GM21825 (cell line): ENCODE results near the gene MYH7.
A peak's percentile ranks its signal among the peaks of the same experiment; 100 is the strongest.
"Not testable (repeated sequence)": the region's sequence is repeated elsewhere in the genome, so short reads cannot be mapped to it uniquely, and the experiment has no call there.

Source experiments
- ATAC-seq: cut with Tn5 transposase; IDR thresholded peaks from one replicate; pipeline ENCODE4 v1.9.1; 2021; ENCODE audit warnings: mild to moderate bottlenecking, moderate library complexity; ENCODE audit not compliant: unreplicated experiment

MYH7 gene

DNA sequence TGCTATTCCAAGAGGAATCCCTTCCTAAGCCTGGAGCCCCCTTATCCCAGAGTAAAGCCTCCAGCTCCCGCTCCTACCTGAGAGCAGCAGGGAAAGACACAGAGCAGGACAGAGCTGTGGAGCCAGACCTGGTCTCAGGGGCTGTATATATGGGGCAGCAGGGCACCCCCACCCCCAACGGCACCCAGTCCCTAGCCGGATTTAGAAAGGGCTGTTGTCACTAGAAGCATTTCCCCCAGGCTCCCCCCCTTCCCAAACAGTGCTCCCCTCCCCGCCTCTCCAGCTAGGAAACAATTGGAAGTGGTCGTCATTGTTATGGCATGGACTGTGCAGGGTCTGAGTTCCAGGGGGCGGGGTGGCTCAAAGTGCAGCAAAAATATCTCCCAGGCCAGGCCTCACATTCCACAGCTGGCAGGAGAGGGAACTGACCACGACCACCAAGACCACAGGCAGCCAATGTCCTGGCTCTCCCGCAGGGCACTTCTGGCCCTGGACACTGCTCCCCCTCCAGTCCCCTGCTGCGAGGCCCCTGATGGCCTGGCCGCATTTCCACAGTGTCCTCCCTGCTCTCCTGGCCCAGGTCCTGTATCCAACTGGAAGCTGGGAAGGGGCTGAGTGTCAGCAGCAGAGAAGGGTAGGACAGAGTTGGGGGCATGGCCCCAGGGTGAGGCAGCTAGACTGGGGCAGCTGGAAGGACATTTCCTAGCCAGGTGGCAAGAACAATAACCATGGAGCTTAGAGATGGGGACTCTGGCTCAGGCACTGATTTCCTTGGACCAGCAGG, at the start of gene MYH7:
Gene MYH7 (minus strand): TSS at position 118 of the 784 bp plus-strand sequence. CDS start 1,928 bp downstream, outside the sequence.
- ATAC-seq: no peak

DNA sequence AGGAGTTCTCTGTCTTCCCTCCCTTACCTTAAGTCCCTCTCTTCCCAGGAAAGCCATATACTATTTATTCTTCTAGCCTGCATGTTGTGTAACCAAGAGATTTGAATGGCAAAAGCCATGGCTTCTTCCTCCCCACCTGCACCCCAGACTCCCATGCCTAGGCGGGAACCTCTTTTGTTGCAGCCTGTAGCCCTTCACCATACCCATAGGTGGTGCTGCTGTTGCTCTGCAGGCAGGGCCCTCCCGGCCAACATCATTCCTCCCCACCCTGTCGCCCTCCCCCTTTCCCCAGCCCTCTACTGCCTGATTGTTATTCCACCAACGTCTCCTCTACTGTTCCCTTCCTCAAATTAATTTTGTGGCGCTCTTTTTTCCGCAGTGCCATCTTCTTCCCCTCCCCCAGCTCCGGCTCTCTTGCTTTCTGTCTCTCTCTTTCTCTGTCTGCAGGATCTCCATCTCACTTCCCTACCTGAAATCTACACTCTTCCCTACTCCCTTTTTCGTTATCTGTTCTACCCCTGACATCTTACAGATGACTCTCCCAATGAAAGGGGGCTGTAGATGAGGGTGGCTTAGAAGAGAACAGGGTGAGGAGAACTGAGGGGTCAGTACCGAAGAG, 47.9 kb upstream of the MYH7 start:
- ATAC-seq: no peak

DNA sequence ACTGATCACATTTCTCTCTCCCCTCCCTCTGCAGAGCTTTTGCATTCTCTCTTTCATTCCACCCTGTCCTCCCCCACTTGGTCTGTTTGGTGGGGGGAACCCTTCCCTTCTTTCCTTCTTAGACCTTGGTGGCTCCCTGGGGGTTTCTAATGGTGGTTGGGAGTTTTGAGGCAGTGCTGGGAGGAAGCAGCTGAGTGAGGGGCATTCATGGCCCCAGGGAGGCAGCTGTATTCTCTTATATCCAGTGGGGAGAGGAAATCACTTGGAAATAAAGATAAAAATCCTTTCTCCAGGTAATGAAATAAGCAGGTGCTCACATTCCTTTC, 47.3 kb upstream of the MYH7 start:
- no peak for ATAC-seq

DNA sequence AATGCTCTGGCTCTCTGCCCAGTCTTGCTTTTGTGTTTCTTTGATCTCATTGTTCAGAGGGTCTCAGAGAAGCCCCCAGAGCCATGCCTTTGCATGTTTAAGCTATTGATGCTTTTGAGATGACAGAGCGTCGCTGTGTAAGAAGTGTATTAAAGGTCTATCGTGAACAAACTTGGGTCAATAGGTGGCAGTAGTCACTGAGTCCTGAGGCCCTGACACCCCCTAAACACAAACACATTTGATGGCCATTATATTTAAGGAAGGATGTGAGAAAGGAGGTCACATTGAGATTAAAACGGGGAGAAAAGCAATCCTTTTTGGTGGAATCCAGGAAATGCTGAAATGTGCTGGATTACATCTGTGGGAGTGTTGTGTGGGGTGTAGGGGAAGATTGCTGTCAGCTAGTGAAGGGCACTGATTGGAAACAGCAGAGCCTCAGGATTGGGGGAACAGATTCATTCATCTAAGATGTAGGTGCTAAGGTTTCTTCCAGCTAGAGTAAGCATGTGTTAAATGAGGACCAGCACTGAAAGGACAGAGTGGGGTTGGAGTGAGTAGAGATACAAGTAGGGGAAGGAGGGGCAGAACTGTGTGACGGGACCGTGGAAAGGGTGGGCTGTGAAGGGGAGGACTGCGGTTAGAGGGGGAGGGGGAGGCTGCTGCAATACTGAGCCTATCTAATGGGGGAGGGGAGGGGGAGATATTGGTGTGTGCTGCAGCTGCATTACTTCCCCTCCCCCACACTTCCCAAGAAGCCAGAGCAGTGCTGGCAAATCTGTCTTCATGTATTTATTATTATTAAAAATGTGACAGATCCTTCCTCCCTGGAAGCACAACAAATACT, 46.7 kb upstream of the MYH7 start:
- ATAC-seq: no peak

DNA sequence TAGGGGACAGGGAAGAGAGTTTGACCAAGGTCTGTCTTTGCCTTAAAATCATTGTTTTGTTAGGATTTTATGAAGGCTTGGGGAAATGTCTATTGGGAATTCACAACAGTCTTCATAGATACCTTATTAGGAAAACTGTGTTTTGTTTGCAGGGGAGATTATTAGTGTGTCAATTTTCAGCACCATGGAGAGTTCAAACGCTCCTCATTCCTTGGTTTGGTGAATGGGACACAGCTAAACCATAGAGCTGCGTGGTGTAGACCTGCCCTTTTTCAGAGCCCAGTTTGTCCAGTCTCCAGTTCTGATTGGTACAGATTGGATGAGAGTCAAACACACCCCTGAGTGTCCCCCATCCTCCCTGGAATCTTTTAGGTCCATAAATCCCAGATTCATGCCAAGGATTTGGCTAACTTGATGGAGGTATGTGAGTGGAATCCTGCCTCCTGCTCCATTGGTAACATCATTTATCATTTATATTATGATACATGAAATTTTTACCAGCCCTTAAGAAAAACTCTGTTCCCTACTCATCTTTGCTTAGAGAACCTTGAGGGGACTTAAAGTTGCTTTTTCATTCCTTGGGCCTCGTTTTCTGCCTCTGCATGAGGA, 46.0 kb upstream of the MYH7 start:
- ATAC-seq: no peak

DNA sequence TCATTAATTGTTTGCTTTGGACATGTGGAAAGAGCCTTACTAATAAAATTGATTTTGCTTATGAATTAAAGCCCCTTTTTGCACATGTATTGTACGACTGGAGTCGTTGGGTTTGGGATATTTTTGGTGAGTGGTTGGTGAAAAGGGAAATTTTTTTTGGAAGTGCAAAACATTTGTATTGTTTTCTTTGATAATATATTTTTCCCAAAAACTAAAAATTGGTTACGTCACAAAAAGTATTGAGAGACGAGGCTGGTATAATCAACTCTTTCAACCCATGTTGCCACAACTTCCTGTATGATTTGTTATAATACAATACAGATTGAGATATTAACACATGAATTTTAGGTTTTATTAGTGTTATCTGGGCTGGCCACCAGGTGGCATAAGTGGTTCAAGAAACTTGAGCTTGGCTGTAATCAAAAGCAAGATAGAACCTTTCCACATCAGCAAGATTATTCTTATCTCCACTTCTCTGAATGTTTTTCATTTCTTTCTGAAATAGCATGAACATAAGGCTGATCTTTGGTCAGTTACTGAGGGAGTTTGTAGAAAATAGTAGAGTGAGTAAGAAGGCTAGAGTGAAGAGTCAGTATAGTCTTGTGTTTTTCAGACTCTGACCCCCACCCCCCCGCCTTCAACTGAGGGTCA, 42.8 kb upstream of the MYH7 start:
- ATAC-seq: no peak

DNA sequence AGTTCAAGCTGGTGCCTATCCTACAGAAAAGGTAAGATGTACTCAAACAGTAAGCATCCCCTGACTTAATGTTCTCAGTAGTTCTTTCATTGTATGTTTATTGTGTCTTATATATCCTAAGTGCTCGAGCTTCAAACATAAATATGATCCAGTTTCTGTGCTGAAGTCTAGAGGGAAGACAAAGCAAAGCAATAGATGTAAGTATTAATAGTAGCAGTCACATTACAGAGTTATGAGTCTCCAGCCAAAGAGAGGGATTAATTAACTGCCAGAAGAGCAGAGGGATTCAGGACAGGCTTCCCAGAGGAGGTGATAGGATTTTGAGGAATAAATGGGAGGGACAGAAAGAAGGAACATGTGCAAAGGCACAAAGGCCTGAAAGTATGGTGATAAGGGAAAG, 35.5 kb upstream of the MYH7 start:
- ATAC-seq: no peak

DNA sequence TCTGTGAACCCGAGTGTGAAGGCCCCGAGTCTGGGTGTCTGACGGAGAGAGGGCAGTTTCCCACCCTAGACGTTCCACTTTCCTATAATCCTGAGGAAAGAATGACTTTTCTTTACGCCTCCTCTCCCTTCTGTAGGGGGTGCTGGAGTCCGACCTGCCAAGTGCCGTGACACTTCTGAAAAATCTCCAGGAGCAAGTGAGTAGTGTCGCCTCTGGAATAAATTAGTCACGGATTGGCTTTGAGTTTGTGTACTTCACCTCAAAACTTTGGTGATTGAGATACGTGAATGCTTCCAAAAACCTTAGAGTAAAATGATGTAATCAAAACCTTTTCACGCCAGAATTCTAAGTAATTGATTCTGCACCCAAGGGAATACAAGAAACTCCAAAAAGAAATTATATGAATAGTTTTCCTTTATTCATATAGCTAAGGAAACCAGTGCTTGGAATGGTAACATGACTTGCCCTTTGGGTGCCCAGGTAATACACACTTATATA, 34.5 kb upstream of the MYH7 start:
- ATAC-seq: no peak

DNA sequence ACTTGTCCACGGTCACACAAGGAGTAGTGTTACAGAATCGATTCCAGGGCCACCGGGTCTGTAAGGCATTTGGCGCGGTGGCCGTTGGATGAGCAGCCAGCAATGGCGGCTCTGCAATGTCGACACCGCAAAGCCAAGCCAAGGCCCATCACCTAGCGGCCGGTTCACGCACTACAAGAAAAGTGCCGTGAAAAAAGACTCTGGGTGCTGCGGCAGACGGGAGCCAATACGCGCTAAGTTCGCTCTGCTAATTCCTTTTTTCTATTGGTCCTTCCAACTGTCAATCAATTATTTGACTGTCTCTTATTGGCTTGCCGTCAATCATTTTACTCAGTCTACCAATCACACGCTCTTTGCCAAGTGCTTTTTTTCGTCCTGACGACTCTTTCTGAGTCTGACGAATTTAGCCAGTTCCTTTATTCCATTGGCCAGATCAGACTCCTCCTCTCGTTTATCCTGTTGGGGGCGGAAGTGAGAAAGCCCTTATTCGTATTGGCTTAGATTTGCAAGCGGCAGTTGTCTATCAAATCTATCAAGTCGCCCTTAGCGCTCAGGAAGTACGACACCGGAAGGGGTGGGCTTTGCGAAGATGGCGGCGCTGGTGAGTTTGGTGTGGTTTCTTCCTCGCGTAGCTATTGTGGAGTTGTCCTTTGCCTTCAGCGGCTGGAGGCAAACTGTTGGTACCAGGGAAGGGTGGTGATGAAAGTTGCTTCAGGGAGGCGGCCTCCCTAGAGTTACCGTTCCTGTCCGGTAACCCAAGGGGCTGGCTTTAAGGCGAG, 33.9 kb upstream of the MYH7 start, which contains the start of gene NGDN:
Gene NGDN (plus strand): TSS at position 577 of the 779 bp plus-strand sequence. CDS start 13 bp downstream, at position 590.
- peak; percentile 96 for ATAC-seq

DNA sequence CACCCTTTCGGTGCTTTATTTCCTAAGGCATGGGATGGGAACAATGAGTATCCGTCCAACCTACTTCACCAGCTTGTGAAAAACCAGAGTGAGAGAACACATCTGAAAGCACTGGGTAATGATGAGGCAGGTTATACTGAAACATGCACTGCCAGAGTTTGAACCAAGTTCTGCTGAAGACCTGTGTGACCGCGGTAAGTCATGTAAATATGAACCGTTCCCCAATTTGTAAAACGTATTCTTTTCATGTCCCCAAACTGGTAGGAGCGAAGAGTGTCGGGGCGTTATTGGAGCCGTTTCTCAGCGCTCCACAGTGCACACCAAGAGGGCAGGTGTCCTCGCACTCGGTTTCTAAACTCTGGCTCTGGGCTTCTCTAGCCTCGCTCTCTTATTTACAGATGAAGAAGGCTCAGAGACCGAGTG, 33.3 kb upstream of the MYH7 start:
- ATAC-seq: no peak

DNA sequence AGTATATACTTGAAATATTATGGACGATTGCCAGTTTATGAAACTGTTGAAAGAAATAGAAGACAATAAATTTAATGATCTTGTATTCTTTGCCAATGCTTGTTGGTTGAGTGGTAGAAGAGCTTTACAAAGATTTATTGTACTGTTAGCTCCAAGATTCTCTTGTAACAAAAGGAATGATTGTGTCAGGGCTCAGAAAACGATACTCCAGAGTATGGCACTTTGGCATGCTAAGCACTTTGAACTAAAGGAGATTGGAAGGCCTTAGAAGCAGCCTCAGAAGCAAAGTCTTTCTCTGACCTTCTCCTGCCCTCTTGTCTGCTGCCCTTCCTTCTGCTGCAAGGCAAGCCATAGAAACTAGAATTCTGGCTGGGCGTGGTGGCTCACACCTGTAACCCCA, 29.8 kb upstream of the MYH7 start:
- no peak for ATAC-seq

DNA sequence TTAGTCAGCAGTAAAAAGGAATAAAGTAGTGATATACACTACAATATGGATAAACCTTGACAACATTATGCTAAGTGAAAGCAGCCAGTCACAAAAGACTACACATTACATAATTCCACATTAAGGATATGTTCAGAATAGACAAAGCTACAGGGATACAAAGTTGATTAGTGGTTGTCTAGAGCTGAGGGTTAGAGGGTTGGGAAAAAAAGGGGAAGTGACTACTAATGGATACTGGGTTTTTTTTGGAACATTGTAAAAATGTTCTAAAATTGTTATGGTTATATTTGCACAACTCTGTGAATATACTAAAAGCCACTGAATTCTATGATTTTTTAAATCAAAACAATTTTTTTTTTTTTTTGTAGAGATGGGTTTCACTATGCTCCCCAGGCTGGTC, 29.2 kb upstream of the MYH7 start:
- ATAC-seq: no peak

DNA sequence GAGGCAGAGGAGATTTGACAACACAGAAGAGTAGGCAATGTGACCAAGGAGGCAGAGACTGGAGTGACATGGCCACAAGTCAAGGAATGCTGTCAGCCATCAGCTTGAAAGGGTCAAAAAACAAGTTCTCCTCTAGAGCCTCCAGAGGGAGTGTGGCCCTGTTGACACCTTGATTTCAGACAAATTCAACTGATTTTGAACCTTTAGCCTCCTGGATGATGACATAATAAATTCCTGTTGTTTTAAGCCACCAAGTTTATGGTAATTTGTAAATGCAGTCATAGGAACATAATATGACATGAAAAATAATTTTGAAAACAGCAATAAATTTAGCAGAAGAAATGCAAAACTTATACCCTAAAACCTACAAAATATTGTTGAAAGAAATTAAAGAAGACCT, 25.5 kb upstream of the MYH7 start:
- ATAC-seq: no peak

DNA sequence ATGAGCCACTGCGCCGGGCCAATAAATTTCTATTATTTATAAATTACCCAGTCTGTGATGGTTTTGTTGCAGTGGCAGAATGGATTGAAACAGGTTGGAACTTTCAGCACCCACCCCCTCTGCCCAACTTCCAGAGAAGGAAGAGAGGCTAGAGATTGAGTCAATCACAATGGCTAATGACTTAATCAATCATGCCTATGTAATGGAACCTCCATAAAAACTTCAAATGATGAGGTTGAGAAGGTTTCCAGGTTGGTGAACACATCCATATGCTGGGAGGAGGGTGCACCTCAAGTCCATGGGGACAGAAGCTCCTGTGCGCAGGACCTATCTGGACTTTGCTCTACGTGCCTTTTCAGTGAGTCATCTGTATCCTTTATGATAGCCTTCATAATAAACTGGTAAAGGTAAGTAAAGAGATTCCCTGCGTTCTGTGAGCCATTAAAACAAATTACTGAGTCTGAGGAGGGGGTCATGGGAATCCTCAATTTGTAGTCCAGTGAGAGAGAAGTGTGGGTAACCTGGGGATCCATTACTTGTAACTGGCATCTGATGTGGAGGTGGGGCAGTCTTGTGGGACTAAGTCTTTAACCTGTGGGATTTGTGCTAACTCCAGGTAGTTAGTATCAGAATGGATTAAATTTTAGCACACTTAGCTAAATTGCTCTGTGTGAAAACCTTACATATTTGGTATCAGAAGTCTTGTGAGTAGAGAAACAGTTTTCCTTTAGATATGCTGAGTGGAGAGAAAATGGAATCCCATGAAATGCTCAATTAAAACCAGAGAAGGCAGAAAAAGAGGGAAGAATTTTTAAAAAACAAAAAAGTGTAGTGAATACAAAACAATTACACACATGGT, 22.4 kb upstream of the MYH7 start:
- ATAC-seq: no peak

DNA sequence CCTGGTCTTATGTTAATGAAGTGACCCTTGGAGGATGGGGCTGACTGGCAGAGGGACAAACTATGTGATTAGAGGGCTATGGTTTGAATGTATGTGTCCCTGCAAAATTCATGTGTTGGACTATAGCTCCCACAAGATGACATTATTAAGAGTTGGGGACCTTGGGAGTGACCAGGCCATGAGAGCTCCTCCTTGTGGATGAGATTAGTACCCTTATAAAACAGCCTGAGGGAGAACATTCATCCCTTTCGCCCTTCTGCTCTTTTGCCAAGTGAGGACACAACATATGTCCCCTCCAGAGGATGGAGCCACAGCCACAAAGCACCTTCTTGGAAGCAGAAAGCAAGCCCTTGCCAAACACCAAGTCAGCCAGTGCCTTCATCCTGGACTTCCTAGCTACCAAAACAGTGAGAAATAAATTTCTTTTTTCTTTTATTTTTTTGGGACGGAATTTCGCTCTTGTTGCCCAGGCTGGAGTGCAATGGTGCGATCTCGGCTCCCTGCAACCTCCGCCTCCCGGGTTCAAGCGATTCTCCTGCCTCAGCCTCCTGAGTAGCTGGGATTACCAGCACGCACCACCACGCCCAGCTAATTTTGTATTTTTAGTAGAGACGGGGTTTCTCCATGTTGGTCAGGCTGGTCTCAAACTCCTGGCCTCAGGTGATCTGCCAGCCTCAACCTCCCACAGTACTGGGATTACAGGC, 21.6 kb upstream of the MYH7 start:
- not testable (repeated sequence) for ATAC-seq

DNA sequence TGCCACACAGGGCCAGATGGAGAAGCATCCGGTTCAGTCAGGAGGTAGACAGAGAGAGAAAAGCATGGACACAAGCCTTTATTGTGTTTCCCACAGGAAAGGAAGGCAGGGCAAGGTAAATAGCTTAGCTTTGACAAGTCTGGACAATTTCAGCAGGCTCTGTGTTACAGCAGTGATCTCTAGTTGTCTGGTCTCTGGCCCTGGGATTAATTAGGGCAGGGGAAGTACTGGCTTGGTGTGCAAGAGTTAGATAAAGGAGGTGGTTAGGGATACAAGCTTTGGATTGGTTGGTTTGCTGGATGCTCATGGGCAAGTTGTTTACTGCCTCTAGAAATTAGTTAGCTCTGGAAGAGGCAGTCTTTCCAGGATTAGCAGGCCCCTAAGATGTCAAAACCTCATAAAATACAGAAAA, 19.0 kb upstream of the MYH7 start:
- no peak for ATAC-seq

DNA sequence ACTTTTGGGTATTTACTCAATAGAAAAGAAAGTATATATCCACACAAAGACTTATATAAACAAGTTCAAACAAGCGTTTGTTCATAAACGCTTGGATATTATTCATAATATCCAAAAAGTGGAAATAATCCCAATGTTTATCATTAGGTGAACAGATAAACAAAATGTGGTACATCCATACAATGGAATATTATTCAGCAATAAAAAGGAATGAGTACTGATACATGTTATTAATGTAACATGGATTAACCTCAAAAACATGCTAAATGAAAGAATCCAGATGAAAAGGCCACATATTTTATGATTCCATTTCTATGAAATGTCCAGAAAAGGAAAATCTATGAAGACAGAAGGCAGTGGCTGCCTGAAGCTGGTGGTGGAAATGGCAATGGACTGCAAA, 16.8 kb upstream of the MYH7 start:
- no peak for ATAC-seq

DNA sequence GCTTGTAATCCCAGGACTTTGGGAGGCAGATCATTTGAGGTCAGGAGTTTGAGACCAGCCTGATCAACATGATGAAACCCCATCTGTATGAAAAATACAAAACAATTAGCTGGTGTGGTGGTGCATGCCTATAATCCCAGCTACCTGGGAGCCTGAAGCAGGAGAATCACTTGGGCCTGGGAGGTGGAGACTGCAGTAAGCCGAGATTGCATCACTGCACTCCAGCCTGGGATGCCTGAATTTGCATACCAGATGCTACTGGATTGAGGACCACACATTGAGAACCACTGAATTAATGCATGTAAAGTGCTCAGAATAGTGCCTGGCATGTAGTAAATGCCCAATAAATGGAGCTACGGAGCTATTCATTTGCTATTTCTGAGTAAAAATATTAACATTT, 14.9 kb upstream of the MYH7 start:
- no peak for ATAC-seq
